ENCODE results near the gene GALNT1. TPM values are rescaled to one million over a fixed set of nuclear protein-coding genes. Genes with fewer than 3 reads are reported as not detected.

GALNT1 gene
- total and polyA plus RNA-seq, 9 of the 15 experiments (the other 6 are each of a cell fraction or from before 2014, with no cell fraction given): 14.4 to 54.1 (median 36.6) TPM

DNA sequence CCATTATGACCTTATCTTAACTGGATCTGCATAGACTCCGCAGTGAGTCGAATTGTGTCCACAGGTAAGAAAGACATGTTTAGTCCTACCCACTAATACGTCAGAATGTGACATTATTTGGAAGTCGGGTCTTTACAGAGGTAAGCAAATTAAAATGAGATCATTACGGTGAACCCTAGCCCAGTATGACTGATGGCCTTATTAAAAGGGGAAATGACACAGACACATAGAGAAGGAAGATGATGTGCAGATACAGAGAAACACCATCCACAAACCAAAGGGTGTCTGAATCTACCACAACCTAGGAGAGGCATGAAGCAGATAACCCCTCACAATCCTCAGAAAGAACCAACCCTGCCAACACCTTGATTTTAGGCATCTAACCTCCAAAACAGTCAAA, 135.6 kb downstream of the GALNT1 start:
- Histone ChIP-seq H3K9ac (ENCODE audit: insufficient read depth in 1 of 2, low read depth in 2 of 2, low read length in 2 of 2) (no peak overlapping the region), H3K4me3 (no peak overlapping the region), H3K27me3 (ENCODE audit: control insufficient read depth in 2 of 2, insufficient read depth in 2 of 2, low read length in 2 of 2) (peaks cover 2 to 13% of the 10 kb centered on the region in 2 experiments; a peak in 4 of 5 replicates), H3K4me1 (replicated peaks in 1 of 2; ENCODE audit: control insufficient read depth in 2 of 2, insufficient read depth in 2 of 2, low read length in 2 of 2) (no peaks in the 10 kb centered on the region), H3K4me2 (ENCODE audit: insufficient read depth, low read length) (no peak overlapping the region), H3K27ac (ENCODE audit: extremely low read depth, low read depth, low read length) (no peak overlapping the region), H4K20me1 (replicated peaks; ENCODE audit: control insufficient read depth, insufficient read depth, low read length) (no peaks in the 10 kb centered on the region), H3K9me1 (ENCODE audit: control insufficient read depth, insufficient read depth, low read length) (no peaks in the 10 kb centered on the region), H3K36me3 (ENCODE audit: control insufficient read depth, insufficient read depth, low read length) (no peaks in the 10 kb centered on the region), H3K9me3 (replicated peaks; ENCODE audit: control insufficient read depth, insufficient read depth, low read depth, low read length) (no peaks in the 10 kb centered on the region), H3K79me2 (ENCODE audit: control insufficient read depth, insufficient read depth, low read length) (no peaks in the 10 kb centered on the region), H2AFZ (ENCODE audit: low read depth, low read length) (no peak overlapping the region)
- in situ Hi-C loops (cut with MboI) (no loop called here), intact Hi-C loops (cut with micrococcal nuclease) (no loop called here)
- TF ChIP-seq BCL6 (CRISPR knock-in tag; IDR thresholded peaks at IDR 0.05) (no peak), ERF (CRISPR knock-in tag; IDR thresholded peaks at IDR 0.05) (no peak), RBM14 (IDR thresholded peaks at IDR 0.05; ENCODE audit: borderline replicate concordance, insufficient read depth, low read depth, low read length) (no peak), POU5F1 (IDR thresholded peaks at IDR 0.05; ENCODE audit: borderline replicate concordance, low read depth, low read length, partially characterized antibody) (no peak), PRPF4 (IDR thresholded peaks at IDR 0.05; ENCODE audit: insufficient read depth, low read depth, low read length, poor library complexity, severe bottlenecking) (no peak), HDAC8 (tag; IDR thresholded peaks at IDR 0.05) (no peak), ZNF655 (CRISPR knock-in tag; IDR thresholded peaks at IDR 0.05) (no peak), NFIX (CRISPR knock-in tag; IDR thresholded peaks at IDR 0.05; ENCODE audit: low read depth) (no peak), ZKSCAN3 (CRISPR knock-in tag; IDR thresholded peaks at IDR 0.05) (no peak)
- TF ChIP-seq, protein P1, sequence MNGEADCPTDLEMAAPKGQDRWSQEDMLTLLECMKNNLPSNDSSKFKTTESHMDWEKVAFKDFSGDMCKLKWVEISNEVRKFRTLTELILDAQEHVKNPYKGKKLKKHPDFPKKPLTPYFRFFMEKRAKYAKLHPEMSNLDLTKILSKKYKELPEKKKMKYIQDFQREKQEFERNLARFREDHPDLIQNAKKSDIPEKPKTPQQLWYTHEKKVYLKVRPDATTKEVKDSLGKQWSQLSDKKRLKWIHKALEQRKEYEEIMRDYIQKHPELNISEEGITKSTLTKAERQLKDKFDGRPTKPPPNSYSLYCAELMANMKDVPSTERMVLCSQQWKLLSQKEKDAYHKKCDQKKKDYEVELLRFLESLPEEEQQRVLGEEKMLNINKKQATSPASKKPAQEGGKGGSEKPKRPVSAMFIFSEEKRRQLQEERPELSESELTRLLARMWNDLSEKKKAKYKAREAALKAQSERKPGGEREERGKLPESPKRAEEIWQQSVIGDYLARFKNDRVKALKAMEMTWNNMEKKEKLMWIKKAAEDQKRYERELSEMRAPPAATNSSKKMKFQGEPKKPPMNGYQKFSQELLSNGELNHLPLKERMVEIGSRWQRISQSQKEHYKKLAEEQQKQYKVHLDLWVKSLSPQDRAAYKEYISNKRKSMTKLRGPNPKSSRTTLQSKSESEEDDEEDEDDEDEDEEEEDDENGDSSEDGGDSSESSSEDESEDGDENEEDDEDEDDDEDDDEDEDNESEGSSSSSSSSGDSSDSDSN (IDR thresholded peaks at IDR 0.05; ENCODE audit: borderline replicate concordance in 1 of 2, low read depth in 2 of 2, low read length in 2 of 2): no peak
- TF ChIP-seq, protein P2, sequence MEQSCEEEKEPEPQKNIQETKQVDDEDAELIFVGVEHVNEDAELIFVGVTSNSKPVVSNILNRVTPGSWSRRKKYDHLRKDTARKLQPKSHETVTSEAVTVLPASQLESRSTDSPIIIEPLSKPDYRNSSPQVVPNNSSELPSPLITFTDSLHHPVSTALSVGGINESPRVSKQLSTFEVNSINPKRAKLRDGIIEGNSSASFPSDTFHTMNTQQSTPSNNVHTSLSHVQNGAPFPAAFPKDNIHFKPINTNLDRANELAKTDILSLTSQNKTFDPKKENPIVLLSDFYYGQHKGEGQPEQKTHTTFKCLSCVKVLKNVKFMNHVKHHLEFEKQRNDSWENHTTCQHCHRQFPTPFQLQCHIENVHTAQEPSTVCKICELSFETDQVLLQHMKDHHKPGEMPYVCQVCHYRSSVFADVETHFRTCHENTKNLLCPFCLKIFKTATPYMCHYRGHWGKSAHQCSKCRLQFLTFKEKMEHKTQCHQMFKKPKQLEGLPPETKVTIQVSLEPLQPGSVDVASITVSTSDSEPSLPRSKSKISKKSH (CRISPR knock-in tag; IDR thresholded peaks at IDR 0.05): no peak
- WGBS (ENCODE audit: insufficient coverage, low coverage, missing lambda C conversion rate): 40% methylated on average over 5 of the region's 5 CpGs
- POLR2A ChIA-PET: no interaction called here
- BruUV-seq (replicated peaks): no TSS peak
- CTCF ChIA-PET (ENCODE audit: low intra/inter-chr PET ratio): no interaction called here
- DNase-seq (ENCODE audit: extremely low read depth in 1 of 4, low spot score in 3 of 4) (no peak), FAIRE-seq (peak; percentile 11), ATAC-seq (no peak)

All from K562 (cell line).